Measurements from ENCODE around the gene PLXNB3.
"Not testable (repeated sequence)": the region's sequence is repeated elsewhere in the genome, so short reads cannot be mapped to it uniquely, and the experiment has no call there.

Gene PLXNB3

DNA sequence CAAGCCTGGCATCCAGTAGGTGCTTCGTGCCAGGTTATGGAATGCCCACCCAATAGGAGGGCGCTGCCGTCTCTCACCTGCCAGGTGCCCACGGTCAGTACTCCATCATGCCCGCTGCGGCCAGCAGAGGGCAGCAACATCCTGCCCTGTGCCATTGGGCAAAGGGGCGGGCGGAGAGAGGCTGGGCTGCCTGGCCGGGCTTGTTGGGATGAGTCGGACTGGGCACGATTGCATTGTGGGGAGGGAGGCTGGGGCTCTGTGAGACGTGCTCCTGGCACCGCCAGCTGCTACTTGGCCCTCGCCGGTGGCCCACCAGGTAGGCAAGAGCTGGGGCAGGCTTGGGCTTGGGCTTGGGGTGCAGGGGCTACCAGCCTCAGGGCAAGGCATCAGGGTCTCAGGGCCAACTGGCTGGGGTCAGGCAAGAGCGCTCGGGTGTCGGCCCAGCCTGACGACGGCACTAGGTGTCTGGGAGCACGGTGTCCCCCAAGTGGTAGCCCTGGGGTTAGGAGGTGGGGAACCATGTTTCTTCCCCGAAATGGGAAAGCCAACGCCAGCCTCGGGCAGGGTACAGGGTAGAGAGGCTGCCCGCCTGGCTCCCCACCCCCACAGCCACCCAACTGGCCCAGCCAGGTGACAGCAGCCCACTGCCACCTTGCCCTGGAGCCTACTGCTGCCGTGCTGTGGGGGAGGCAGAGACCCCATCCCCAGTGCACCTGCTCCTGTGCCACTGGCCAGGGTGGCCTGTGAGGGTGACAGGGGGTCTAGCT, at the start of gene PLXNB3:
TSS of gene PLXNB3 (plus strand) at position 261 of the 767 bp plus-strand sequence. CDS start 1,287 bp downstream, outside the sequence.
- peak; percentile 43 for DNase-seq

DNA sequence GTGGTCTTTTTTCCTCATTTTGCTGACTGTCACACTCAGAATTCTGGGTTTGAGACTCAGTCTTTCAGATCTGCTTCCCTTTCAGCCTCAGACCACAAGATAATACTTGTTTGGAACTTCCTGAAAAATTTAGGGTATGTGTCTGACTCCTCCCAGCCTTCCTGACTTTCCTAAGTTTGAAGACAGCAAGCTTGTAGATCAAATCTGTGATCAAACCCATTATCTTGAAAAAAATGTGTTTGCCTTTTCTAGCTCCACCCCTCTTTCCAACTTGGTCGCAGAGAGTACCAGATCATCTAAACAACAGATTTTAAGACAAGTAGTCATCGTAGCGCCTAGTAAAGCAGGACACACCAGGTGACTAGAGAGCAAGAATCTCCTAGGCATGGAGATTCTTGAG, 49.8 kb upstream of the PLXNB3 start:
- no peak for DNase-seq

DNA sequence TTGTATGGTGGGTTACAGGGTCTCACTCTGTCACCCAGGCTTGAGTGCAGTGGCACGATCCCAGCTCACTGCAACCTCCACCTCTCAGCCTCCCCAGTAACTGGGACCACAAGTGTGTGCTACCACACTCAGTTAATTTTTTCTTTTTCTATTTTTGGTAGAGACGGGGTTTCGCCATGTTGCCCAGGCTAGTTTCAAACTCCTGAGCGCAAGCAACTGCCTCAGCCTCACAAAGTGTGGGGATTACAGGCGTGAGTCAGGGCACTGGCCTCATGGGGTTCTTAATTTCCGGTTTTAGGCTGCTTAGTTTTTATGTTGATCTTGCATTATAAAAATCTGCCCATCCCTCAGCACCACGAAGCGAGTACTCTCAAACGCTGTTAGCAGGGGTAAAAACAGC, 46.6 kb upstream of the PLXNB3 start:
- no peak for DNase-seq

DNA sequence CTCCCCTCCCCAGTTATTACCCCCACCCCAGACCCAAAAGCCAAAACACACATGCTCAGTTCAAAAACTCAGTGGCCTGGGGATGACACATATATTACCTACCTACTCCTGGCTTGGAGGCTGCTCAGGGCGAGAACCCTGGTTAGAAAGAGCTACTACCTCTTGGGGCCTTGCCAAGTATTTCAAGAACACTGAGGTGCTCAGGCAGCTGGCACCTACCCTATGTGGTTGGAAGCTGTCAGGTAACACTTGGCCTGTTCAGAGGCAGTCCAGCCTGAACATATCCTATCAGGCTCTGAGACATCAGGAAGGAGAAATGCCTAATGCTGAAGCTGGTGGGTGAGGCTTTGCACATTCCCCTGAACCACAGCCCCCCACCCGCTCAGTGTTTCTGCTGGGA, 44.8 kb upstream of the PLXNB3 start:
- DNase-seq = no peak

DNA sequence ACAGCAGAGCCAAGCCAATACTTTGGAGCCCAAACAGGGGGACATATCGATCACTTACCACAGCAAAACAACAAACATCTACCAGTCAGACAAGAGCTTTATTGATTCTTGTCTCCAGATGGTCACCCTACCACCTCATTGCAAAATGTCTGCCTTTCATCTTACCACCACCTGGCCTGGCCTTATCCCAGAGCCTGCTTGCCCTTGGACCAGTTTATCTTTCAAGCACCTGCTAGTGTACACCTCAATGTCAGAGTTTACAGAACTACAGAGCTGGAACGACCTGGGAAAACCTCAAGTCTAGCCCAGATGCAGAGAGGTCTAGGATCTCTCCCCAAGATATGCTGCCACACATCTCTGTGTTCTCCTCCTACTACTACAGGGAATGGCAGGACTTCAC, 44.3 kb upstream of the PLXNB3 start:
- DNase-seq = no peak

DNA sequence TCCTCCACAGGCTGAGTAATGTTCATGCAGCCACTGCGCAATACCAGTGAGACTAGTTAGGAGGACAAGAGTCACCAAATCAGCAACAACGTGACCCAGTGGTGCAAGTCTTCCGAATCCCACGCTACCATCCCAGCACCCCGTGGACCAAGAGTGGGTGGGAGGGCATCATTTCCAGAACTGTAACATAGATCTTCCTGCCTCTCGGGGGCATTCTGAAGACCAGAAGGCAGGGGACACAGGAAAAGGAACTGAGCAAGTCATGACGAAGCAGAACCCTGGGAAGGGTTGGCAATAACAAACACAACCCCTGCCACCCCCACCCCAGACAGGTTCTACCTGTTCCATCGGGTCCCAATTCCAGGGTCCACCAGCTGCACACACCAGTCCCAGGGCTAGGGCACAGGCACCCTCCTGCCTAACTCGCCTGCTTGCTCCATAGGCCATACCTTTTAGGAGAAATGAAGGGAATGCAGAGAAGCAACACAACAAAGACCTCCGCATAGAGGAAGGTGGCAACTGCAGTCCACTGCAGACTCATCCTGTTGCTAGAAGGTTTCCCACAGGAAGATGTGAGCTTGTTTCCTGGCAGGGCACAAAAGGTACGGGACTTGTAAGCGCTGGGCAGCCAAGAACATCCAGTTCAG, 41.2 kb upstream of the PLXNB3 start:
- no peak for DNase-seq

DNA sequence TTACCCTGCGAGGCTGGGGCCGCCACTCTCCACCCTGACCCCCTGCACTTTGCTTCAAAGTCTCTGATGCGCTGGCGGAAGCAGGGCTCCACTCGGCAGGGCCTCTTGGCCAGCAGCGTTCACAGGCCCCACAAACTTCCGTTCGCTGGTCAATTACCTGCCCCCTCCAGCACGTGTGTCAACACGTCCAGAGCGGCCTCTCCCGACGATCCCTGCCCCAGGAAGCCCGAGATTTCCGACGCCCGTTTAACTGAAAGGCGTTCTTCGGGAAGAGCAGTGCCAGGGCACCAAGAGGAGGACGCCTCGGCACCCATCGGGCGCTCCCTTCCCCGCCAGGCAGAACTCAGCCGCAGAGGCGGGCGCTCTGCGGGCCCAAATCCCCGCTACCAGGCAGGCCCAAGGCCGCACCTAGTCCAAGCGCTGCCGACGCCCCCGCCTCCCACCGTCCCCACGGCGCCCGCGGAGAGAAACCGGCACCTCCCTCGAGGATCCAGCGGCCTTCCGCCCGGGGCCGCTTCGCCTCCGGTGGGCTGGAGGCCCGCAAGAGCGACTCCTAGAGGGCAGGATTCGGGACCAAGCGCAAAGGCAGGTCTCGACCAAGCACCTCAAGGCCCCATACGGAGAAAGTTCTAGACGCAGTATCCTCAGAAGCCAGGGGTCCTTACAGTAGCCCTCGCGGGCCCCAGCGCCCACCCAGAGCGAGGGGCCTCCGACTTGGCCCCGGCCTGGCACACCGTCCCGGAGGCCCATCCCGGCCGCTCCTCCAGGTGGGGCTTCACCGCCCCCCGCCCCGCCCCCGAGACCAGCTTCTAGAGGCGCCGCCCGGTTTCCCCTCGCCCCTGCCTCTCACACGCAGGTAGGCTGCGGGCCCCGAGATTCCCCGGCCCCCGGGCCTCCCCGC, 40.4 kb upstream of the PLXNB3 start:
- peak; percentile 38 for DNase-seq

DNA sequence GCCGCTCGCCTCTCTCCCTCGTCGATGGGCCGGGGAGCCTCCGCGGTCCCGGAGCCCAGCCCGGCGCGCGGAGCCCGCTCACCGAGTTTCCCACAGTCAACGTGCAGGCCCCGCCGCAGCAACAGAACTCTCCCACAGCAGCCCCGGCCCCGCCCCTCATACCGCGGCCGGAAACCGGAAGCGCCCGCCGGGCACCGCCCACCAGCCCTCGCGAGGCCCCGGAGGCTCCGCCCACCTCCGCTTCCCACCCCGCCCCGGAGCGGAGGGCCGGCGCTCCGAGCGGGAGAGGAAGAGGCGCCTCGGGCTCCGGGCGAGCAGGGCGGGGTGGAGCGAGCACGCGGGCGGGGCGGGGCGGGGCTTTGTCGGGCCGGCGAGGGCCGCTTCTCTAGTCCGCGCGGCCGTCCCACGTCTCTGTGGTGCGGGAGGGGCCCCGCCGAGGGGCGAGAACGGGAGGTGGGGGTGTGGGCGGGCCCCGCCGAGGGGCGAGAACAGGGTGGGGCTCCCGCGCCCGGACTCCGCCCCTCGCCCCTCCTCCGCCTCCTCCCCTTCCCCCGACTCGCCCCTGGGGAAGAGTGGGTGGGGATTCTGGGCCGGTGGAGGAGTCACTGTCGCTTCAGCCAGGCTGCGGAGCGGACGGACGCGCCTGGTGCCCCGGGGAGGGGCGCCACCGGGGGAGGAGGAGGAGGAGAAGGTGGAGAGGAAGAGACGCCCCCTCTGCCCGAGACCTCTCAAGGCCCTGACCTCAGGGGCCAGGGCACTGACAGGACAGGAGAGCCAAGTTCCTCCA, 39.6 kb upstream of the PLXNB3 start, which contains the start of the genes ABCD1 and BCAP31:
TSS of gene ABCD1 (plus strand) at position 605 of the 787 bp plus-strand sequence. CDS start 411 bp downstream, outside the sequence.
TSS of gene BCAP31 (minus strand) at position 136 of the 787 bp plus-strand sequence. CDS start 1,143 bp downstream, outside the sequence.
- peak; percentile 75 for DNase-seq

DNA sequence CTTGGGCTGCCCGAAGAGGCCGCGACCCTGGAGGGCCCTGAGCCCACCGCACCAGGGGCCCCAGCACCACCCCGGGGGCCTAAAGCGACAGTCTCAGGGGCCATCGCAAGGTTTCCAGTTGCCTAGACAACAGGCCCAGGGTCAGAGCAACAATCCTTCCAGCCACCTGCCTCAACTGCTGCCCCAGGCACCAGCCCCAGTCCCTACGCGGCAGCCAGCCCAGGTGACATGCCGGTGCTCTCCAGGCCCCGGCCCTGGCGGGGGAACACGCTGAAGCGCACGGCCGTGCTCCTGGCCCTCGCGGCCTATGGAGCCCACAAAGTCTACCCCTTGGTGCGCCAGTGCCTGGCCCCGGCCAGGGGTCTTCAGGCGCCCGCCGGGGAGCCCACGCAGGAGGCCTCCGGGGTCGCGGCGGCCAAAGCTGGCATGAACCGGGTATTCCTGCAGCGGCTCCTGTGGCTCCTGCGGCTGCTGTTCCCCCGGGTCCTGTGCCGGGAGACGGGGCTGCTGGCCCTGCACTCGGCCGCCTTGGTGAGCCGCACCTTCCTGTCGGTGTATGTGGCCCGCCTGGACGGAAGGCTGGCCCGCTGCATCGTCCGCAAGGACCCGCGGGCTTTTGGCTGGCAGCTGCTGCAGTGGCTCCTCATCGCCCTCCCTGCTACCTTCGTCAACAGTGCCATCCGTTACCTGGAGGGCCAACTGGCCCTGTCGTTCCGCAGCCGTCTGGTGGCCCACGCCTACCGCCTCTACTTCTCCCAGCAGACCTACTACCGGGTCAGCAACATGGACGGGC, 38.8 kb upstream of the PLXNB3 start:
- DNase-seq = no peak

DNA sequence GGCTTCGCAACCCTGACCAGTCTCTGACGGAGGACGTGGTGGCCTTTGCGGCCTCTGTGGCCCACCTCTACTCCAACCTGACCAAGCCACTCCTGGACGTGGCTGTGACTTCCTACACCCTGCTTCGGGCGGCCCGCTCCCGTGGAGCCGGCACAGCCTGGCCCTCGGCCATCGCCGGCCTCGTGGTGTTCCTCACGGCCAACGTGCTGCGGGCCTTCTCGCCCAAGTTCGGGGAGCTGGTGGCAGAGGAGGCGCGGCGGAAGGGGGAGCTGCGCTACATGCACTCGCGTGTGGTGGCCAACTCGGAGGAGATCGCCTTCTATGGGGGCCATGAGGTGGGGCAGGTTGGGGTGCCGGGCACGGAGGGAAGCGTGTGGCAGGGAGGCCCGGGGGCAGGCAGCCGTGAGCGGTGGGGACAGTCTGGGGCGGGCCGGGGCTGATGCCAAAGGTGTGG, 38.2 kb upstream of the PLXNB3 start:
- DNase-seq = no peak

DNA sequence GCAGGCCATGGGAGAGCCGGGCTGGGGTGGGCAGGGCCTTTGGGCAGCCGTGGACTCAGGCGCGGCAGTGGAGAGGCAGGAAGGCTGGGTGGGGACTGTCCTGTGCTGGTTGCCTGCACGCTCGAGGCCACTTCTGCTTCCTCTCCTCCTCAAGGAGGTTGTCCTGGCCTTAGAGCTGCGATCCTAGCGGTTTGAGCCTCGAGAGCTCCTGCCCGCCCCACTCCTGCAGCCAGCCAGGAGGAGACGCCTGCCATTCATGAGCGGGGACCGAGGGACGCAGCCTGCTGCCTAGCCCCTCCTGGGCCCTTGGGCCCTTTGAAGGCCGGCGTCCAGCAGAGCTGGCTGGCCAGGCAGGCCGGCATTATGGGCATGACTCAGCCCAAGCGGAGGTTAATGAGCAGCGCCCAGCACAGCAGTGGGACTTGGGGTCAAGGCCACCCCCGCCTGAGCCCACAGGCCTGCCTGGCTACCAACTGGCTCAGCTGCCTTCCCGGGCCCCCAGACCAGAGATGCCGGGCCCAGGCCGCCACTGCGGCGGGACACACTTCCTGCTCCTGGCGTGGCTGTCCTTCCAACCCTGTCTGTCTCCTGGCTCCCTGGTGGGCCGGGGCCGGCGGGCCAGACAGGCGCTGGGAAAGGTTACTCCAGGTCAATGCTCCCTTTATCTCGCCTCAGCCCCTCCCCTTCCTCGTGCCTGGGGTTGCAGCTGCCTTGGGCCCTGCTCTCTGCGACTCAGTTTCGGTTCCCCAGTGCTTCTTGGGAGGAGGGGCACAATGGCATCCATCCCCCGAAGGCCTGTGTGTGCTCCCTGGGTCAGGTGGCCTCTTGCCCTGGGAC, 37.5 kb upstream of the PLXNB3 start:
- no peak for DNase-seq

DNA sequence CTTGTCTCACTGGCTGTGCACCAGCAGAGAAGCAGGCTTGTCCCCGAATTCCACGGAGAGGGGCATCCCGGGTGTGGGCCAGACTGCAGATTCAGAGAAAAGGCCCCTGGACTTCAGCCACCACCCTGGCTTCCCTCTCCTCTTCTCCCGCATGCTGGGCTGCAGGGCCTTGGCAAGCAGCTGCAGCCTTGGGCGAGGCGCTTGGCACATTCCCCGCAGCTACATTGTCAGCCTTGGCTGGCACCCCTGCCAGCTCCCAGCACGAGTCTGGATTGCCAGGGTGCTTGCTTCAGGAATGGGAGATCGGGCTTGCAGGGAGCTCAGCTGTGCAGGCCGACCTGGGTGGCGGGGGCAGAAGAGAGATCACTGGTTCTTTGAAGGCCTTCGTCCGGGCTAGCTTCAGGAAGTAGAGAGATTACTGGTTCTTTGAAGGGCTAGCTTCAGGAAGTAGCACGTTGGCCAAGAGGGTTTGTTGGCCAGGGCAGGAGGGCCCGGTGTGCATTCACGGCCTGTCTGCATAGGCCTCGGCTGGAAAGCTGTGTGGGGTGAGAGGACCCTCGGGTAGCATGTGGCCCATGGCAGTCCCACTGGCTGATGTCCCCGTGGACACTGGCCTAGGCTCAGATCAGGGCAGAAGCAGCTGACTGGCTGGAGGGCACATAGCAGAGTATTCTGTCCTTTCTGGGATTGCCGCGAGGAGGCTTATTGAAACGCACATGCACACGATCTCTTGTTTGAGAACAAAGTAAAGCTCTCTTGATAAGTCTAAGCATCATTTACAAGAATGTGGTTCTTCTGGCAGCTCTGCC, 36.7 kb upstream of the PLXNB3 start:
- DNase-seq = no peak

DNA sequence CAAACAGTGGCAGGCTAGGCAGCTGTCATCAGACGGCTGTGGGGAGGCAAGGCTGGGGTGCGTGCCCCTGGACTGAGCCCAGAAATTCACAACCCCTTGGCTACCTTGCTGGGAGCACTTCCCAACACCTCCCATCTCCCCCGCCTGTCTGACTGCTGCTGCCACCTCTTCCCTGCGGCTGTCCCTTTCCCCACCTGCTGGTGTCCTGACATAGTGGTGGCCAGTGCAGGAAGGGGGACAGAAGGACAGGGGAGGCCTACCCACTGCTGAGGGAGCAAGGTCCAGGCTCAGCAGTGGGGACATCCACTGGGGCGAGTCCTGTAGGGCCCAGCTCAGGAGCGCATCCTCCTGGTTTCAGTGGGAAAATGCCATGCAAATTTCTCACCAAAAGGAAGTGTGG, 36.0 kb upstream of the PLXNB3 start:
- no peak for DNase-seq

DNA sequence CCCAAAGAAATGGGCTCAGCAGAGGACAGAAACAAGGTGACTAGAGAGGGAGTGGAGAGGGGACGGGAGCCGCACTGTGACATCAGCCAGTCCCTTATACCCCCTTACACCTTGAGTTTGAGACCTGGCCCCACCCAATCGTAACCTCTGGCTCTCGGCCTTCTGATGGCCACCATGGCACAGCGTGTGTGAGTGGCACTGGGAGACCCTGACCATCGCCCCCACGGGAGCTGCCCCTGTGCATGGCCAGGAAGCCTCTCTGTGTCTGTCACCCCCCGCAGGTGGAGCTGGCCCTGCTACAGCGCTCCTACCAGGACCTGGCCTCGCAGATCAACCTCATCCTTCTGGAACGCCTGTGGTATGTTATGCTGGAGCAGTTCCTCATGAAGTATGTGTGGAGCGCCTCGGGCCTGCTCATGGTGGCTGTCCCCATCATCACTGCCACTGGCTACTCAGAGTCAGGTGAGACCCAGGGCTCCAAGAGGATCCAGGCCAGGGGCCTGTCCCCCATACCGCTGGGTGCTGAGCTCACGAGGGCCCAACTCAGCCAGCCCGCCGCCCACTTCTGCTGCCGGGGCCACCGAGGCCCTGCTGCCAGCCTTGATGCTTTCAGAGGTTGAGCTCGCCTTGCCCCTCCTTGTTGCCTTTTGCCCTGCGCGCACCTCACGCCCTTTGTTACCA, 35.0 kb upstream of the PLXNB3 start:
- DNase-seq = no peak

DNA sequence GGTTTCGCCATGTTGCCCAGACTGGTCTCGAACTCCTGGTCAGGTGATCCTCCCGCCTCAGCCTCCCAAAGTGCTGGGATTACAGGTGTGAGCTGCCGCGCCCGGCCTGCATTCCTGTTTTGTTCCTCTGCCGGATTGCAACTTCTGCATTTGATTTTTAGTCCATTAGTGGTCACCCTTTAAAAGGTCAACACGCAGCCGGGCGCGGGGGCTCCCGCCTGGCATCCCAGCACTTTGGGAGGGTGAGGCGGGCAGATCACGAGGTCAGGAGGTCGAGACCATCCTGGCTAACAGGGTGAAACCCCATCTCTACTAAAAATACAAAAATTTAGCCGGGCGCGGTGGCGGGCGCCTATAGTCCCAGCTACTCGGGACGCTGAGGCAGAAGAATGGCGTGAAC, 33.9 kb upstream of the PLXNB3 start:
- not testable (repeated sequence) for DNase-seq

DNA sequence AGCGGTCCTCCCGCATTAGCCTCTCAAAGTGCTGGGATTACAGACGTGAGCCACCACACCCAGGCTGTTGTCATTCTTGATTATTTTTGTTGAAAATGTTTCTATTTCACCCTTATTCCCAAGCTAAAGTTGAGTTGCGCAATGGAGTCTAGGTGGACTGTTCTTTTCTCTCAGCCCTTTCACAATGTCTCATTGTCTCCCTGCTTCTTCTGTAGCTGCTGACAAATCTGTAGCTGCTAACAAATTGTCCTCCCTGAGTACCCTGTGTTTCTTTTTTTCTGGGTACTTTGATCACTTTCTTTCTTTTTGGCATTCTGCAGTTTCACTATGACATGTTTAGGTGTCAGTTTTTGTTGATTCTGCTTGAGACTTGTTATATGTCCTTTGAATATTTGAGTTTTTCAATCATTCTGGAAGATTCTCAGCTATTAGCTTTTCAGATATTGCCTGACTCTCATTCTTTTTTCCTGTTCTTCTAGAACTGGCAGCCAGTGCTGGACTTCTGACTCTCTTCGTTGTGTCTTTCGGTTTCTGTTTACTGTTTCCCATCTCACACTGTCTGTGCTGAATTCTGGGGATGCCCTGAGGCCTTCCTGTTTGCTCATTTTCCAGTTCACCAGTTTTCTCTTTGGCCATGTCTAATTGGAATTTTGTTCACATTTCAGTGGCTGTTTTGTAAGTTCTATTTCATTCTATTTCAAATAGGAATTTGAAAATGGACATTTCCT, 32.8 kb upstream of the PLXNB3 start:
- DNase-seq = no peak

DNA sequence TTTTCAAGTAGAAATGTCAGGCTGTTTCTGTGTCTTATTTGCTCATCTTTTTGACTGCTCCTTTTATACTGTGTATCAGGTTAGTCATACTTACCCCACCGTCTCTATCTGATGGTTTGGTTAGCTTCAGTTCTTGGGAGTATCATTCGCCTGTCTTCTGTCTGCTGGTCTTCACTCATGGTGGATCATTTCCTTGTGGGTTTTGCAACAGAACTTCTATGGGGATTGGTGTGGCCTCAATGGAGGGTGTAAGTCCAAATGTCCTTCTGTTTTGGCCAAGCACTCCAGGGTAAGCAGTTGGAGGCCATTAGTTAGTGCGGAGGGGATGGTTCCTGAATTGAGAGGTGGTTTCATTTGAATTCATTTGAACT, 32.2 kb upstream of the PLXNB3 start:
- DNase-seq = no peak

DNA sequence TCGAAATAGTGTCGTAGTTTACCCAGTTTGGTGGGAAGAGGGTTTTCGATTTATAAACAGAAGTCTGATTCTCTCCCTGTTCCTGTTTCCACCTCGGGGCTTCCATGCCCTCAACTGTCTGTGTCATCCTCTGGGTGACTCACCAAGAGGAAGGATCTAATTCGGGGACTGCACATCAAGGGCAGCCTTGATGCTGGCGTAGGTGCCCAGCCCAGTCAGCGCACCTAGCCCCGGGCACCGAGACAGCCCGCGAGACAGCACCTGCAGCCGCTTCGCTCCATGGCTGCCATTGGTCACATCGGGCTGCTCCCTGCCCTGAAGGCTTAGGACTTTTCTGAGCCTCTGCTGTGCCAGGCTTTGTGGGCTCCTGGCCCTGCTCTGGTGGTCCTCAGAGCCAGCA, 31.6 kb upstream of the PLXNB3 start:
- no peak for DNase-seq
